HG02610 (cell line): Measurements from ENCODE around the gene BST1.

Source experiments
- ATAC-seq: cut with Tn5 transposase; IDR thresholded peaks from one replicate; pipeline ENCODE4 v1.9.1; 2021; ENCODE audit warnings: mild to moderate bottlenecking, moderate library complexity; ENCODE audit not compliant: unreplicated experiment

Gene BST1

GRCh38 chr4:15702941-15703403 is at the start of gene BST1:
Gene BST1 (plus strand): TSS chr4:15703065. CDS start chr4:15703145, 80 bp downstream.
- ATAC-seq = peak; percentile 78

- ATAC-seq = no peak
Observed at GRCh38 chr4:15653420-15653819, 49.4 kb upstream of the BST1 start.

GRCh38 chr4:15653864-15654592 is 48.8 kb upstream of the BST1 start:
- peak; percentile 19 for ATAC-seq

DNA sequence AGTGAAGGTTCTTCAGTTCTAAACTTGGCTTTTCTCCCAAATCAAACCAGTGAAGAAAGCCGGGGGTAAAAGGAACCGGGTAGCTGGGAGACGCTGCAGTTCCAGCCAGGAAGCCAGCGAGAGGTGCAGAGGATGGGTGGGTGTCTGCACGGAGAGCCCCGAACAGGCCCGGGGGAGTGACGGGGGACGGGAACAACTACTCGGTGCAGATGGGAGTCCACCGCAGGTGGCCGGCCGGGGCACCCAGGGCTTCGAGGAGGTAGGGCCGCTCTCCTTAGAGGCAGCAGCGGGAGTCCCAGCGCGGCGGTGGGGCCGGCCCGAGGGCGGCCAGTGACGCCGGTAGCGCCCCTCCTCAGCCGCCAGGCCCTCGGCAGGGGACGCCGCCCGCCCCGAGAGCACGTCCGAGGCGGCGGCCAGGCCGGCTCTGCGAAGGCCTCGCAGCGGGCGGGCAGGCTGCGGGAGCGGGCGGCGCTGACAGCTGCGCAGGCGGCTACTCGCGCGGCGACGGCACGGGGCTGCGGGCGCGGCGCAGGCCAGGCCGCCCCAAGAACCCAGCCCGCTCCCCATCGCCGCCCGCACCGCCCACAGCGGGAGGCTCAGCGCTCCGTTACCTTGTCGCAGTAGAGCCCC is 48.2 kb upstream of the BST1 start:
- ATAC-seq = peak; percentile 51

DNA sequence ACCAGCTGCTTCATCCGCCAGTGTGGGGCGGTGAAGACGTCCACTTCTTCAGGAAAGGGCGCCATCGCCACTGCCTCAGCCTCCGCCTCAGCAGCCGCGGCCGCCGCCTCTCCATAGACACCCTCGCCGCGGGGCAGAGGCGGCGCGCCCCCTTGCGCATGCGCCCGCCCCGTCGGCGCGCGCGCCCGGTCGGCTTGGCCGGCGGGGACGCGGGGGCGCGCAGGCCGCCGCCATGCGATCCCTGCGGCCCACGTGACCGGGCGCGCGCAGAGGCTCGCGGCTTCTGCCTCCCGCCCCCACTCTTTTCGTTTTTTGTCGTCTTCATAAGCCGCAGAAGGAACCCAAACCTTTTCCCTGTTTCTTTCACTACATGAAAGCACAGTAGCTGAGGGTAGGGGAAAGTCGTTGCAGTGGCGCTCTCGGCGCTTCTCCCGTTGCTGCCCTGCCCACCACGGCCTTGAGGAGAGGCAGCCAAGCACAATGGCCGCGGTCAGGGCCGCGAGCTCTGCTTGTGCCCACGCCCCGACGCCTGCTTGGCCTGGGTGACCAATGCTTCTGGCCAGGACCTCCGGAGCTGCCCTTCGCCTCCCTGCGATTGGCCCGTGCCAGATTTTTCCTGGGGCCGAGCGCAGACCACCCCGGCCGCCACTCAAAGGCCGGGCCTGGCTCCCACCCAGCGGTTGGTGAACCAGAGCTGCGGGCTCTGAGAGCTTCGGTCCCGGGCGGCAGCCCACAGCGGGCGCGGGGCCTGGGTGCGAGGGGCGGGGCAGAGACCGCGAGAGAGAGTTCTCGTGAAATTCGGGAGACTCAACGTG is 47.4 kb upstream of the BST1 start, which contains the start of gene FBXL5:
Gene FBXL5, minus strand, starts transcription at position 135 of the 815 bp plus-strand sequence. Its CDS starts 70 bp downstream, at position 65.
- peak; percentile 63 for ATAC-seq

DNA sequence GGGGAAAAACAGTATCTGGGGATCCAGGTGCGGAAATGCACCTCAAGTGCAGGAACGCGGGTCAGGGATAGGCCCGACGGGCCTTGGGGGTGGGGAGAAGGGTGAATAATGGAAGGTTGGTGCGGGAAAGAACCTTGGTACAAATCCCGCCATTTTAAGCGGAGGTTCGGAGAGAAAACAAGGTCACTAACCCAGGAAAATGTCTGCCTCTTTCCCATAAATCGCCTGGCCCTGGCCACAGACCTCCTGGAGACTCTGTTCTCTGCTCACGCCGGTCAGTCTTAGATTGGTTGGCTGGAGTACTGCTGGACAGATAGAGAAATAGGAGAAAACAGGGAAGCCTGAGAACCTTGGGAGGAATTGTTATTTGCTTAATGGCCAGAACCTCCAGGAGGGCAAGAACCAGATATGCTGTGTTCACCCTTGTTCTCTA is 46.8 kb upstream of the BST1 start:
- ATAC-seq = no peak

DNA sequence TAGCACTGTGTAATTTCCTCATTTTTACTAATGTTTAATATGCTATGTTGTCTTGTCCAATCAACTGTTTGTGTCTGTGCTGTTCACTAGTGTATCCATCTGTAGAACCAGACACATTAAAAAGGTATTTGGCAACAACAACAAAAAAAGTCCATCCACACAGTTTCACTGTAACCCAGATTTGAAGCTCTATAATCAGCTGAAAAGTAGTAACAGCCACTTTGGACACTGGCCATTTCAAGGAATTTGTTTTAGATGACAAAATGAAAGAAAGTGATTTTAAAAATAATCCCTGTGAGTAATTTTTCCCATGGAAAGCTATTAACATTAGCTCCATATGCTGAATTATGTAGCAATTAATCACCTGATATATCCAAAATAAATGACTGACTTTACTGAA is 45.5 kb upstream of the BST1 start:
- no peak for ATAC-seq

GRCh38 chr4:15658136-15658770 is 44.6 kb upstream of the BST1 start:
- no peak for ATAC-seq

GRCh38 chr4:15658781-15659180 is 44.1 kb upstream of the BST1 start:
- ATAC-seq = no peak

DNA sequence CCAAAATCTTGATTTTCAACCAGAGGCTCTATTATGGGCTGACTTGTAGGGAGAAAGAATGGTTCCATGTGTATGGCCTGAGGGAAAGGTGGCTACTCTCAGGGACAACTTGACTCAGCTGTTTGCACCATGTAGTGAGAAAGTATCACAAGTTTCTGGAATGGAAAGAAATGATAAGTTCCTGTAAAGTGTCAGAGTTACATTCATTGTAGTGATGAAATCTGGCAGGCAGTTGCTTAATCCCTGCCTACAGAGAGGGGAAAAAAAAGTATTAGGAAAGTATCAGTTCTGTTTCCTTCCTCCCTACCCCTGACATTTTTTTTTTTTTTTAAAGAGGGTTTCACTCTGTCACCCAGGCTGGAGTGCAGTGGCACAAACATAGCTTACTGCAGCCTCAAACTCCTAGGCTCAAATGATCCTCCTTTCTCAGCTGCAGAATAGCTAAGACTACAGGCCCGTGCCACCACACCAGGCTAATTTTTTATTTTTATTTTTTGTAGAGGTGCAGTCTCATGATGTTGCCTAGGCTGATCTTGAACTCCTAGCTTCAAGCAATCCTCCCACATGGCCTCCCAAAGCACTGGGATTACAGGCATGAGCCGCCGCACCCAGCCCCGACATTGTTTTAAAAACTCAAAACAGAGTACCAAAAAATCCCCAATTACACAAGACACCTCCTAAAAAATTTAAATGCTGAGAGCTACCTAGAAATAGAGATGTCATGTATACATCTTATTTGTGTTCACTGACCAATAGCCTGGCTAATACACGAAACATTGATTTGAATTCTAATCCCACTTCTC is 42.9 kb upstream of the BST1 start:
- no peak for ATAC-seq

DNA sequence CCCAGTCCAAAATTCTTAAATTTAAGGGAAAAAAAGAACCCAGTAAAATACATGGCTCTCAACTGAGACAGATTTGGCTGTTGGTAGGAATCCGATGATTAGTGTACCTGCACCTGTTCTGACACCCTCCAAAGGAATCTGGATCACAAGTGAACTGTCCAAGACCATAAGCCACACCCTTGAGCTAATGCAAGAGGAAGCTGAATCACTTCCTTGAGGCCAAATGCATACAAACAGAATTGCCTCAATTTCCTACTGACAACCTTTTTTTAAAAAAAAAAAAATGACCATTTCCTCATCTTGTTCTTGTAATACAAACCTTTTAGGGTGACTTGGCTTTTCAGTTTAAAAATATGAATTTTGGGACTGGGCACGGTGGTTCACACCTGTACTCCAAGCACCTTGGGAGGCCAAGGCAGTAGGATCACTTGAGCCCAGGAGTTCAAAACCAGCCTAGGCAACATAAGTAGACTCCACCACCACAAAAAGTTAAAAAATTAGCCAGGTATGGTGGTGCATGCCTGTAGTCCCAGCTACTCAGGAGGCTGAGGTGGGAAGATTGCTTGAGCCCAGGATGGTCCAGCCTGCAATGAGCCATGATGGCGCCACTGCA is 37.0 kb upstream of the BST1 start:
- ATAC-seq = no peak

- ATAC-seq = no peak
Observed at GRCh38 chr4:15667006-15667405, 35.9 kb upstream of the BST1 start.

- ATAC-seq = no peak
Observed at GRCh38 chr4:15668566-15669435, 34.1 kb upstream of the BST1 start.

DNA sequence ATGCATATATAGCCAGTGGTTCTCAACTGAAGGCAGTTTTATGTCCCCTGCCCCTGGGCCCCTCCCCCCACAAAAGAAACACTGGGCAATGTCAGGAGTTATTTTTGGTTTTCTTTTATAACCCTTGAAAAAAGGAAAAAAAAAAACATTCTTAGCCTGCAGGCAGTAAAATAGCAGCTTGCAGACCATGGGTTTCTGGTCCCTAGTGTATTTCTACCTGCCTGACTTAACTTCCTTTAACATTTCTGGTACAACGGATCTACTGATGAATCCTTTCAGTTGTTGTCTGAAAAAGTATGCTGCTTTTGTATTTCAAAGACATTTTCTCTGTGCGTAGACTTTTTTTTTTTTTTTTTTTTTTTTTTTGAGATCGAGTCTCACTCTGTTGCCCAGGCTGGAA is 32.3 kb upstream of the BST1 start:
- ATAC-seq = no peak

- no peak for ATAC-seq
Observed at GRCh38 chr4:15672101-15672500, 30.8 kb upstream of the BST1 start.

DNA sequence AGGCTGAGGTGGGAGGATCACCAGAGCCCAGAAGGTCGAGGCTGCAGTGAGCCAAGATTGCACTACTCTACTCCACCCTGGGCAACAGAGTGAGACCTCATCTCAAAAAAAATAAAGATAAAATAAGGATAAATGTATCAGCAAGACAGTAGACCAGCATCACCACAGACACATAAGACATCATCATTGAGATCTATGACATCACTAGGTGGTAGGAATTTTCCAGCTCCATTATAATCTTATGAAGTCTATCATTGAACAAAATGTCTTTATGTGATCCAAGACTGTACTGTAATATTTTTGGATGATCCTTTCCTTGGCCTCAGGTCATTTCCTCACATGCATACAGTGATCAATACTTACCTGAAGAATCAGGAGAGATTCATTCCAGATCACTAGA is 29.5 kb upstream of the BST1 start:
- ATAC-seq = no peak

DNA sequence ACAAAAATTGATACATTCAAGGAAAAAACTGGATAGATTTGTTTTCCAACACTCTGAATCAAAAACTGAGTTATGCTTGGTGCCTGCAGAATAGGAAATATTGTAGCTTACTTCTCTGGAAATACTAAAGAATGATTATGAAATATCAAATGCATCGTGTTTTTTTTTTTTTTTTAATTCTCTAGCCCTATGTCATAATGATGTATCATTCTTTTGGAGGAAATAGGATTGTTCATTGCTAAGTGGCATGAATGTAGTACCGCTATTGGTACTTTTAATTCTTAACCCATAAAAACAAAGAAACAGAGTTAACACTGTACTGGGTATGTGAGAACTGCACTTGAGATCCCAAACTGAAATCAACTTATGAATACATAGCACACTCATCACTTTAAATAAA is 28.8 kb upstream of the BST1 start:
- no peak for ATAC-seq

GRCh38 chr4:15674926-15675325 is 27.9 kb upstream of the BST1 start:
- no peak for ATAC-seq

DNA sequence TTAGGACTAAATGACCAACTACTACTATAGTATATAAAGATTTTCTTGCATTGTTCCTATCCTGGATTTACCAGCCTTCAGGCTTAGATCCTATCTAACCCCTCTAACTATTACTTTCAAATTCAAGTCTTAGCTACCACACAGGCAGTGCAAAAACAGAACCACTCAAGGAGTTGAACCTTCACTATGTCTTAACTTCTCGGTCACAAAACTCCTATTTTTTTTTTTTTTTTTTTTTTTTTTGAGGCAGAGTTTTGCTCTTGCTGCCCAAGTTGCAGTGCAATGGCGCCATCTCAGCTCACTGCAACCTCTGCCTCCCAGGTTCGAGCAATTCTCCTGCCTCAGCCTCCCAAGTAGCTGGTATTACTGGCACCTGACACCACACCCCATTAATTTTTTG is 27.5 kb upstream of the BST1 start:
- no peak for ATAC-seq
